K562 (cell line): ENCODE measurements around the gene CNOT11. TPM values are rescaled to one million over a fixed set of nuclear protein-coding genes. Genes with fewer than 3 reads are reported as not detected.

ENCODE experiments used
- BHLHE40 ChIP-seq: IDR thresholded peaks from 2 replicates; pipeline ENCODE4 v1.6.1; 2011; ENCODE audit warnings: low read length, improper control_type of control experiment
- CEBPB ChIP-seq: fragments of 450-650 bp; IDR thresholded peaks from 2 replicates; pipeline ENCODE4 v1.6.1; 2016; ENCODE audit warnings: missing genetic modification characterization, missing compliant biosample characterization
- CSDE1 ChIP-seq, 2 experiments: fragments of 450-650 bp; IDR thresholded peaks; 2 replicates each; pipeline ENCODE4 v1.6.1; 2016; ENCODE audit warnings: mild to moderate bottlenecking in 1 of 2
- DDX20 ChIP-seq: fragments of 450-650 bp; IDR thresholded peaks from 2 replicates; pipeline ENCODE4 v1.6.1; 2016; ENCODE audit warnings: missing genetic modification characterization, low read depth, mild to moderate bottlenecking, missing compliant biosample characterization, moderate library complexity
- ELF1 ChIP-seq: fragments of 200-800 bp; sonication (Bioruptor generic); IDR thresholded peaks from 2 replicates; pipeline ENCODE4 v1.6.1; 2016; ENCODE audit warnings: missing genetic modification characterization, missing compliant biosample characterization
- FOXA1 ChIP-seq: fragments of 450-650 bp; IDR thresholded peaks from 2 replicates; pipeline ENCODE4 v1.6.1; 2016; ENCODE audit warnings: mild to moderate bottlenecking, borderline replicate concordance
- KDM5B ChIP-seq: fragments of 200-600 bp; sonication (generic); IDR thresholded peaks from 2 replicates; pipeline ENCODE4 v1.6.1; 2012; ENCODE audit warnings: low read depth, mild to moderate bottlenecking, moderate library complexity, low read length, control low read depth, inconsistent platforms; ENCODE audit not compliant: insufficient replicate concordance
- PCBP1 ChIP-seq: fragments of 200-400 bp; formaldehyde crosslinking; IDR thresholded peaks from 2 replicates; pipeline ENCODE4 v1.6.1; 2018; ENCODE audit warnings: mild to moderate bottlenecking, low read depth, low read length; ENCODE audit not compliant: poor library complexity, severe bottlenecking
- PHB2 ChIP-seq: fragments of 450-650 bp; IDR thresholded peaks from 2 replicates; pipeline ENCODE4 v1.6.1; 2017; ENCODE audit warnings: low read depth
- RFX1 ChIP-seq: fragments of 450-650 bp; IDR thresholded peaks from 2 replicates; pipeline ENCODE4 v1.6.1; 2016; ENCODE audit warnings: mild to moderate bottlenecking, moderate library complexity
- SIN3A ChIP-seq, 2 experiments: fragments of 150-350 bp in 1 of 2; IDR thresholded peaks; 2 replicates each; pipeline ENCODE4 v1.6.1; 2011 to 2016; ENCODE audit warnings: borderline replicate concordance in 2 of 2, low read depth in 2 of 2, low read length in 2 of 2, mild to moderate bottlenecking in 2 of 2, moderate library complexity in 2 of 2; ENCODE audit not compliant: control insufficient read depth in 1 of 2
- SMAD3 ChIP-seq: fragments of 450-650 bp; formaldehyde crosslinking; conservative IDR thresholded peaks from 2 replicates; pipeline ENCODE4 v1.4.0; 2020; ENCODE audit warnings: mild to moderate bottlenecking
- SREBF2 ChIP-seq: sonication (generic); formaldehyde crosslinking; IDR thresholded peaks from 2 replicates; pipeline ENCODE4 v1.4.0; 2020; ENCODE audit warnings: mild to moderate bottlenecking, missing genetic modification reagents
- TARDBP ChIP-seq: fragments of 450-650 bp; IDR thresholded peaks from 2 replicates; pipeline ENCODE4 v1.6.1; 2016
- U2AF2 ChIP-seq: fragments of 200-400 bp; formaldehyde crosslinking; optimal IDR thresholded peaks from 2 replicates; pipeline ENCODE3; 2017; ENCODE audit warnings: low read depth, mild to moderate bottlenecking, low read length
- ZNF311 ChIP-seq: fragments of 250-450 bp; sonication (Bioruptor Pico); IDR thresholded peaks from 2 replicates; pipeline ENCODE4 v1.4.0; 2020; ENCODE audit warnings: mild to moderate bottlenecking, moderate library complexity
- ZNF41 ChIP-seq: fragments of 250-450 bp; sonication (Bioruptor Pico); conservative IDR thresholded peaks from 2 replicates; pipeline ENCODE4 v1.4.0; 2020; ENCODE audit warnings: mild to moderate bottlenecking
- ZNF668 ChIP-seq: fragments of 250-450 bp; sonication (Bioruptor Pico); IDR thresholded peaks from 2 replicates; pipeline ENCODE4 v1.8.0; 2022; ENCODE audit warnings: mild to moderate bottlenecking, inconsistent platforms
- ZNF77 ChIP-seq: fragments of 250-450 bp; sonication (Bioruptor Pico); IDR thresholded peaks from 2 replicates; pipeline ENCODE4 v1.5.0; 2020
- polyA plus RNA-seq, 8 experiments: library from polyadenylated mRNA; depleted of rRNA in 4 of 8; stranded (reverse) in 5 of 8; unstranded in 3 of 8; fragments of >200 nt; fragmentation: Nextera tagmentation in 2 of 8; fragmentation: Illumina TruSeq in 1 of 8; extraction: Ambion mirVana in 2 of 8; extraction: Trizol in 1 of 8; gene quantifications; 2 replicates each; pipeline versions ENCODE4 v1.2.1 to v1.2.3, GENCODE V29; 2011 to 2014; ENCODE audit warnings: inconsistent platforms in 1 of 8, missing spikeins in 1 of 8
- total RNA-seq, 7 experiments: library from RNA; depleted of rRNA in 6 of 7; stranded (reverse); fragments of >200 nt in 6 of 7; fragmentation: Illumina TruSeq in 2 of 7; extraction: Trizol in 2 of 7; gene quantifications; 2 replicates each; pipeline versions ENCODE4 v1.2.1 to v1.2.3, GENCODE V29; 2011 to 2021; ENCODE audit warnings: low replicate concordance in 1 of 7
- TF ChIP-seq, protein P1 (sequence below), 2 experiments: fragments of 250-450 bp in 1 of 2; fragments of 450-650 bp in 1 of 2; sonication (Bioruptor Pico) in 1 of 2; IDR thresholded peaks; 2 replicates each; pipeline versions ENCODE4 v1.6.1 to v1.8.0; 2016 to 2021; ENCODE audit warnings: mild to moderate bottlenecking in 2 of 2, moderate library complexity in 2 of 2, missing compliant biosample characterization in 1 of 2, missing genetic modification characterization in 1 of 2
- TF ChIP-seq, protein P2 (sequence below): fragments of 450-650 bp; IDR thresholded peaks from 2 replicates; pipeline ENCODE4 v1.6.1; 2016; ENCODE audit warnings: low read depth, mild to moderate bottlenecking, moderate library complexity
- TF ChIP-seq, protein P3 (sequence below): sonication (generic); formaldehyde crosslinking; IDR thresholded peaks from 2 replicates; pipeline ENCODE4 v1.8.0; 2022; ENCODE audit warnings: mild to moderate bottlenecking, missing genetic modification reagents
- TF ChIP-seq, protein P4 (sequence below): IDR thresholded peaks from 2 replicates; pipeline ENCODE4 v1.6.1; 2016; ENCODE audit warnings: missing genetic modification characterization, missing compliant biosample characterization
- TF ChIP-seq, protein P5 (sequence below): fragments of 450-650 bp; IDR thresholded peaks from 2 replicates; pipeline ENCODE4 v1.6.1; 2014; ENCODE audit warnings: low read depth, mild to moderate bottlenecking, moderate library complexity, borderline replicate concordance

Gene CNOT11
- total and polyA plus RNA-seq, 9 of the 15 experiments (the other 6 are each of a cell fraction or from before 2014, with no cell fraction given), result 12.7 to 163 (median 64.2) TPM

DNA sequence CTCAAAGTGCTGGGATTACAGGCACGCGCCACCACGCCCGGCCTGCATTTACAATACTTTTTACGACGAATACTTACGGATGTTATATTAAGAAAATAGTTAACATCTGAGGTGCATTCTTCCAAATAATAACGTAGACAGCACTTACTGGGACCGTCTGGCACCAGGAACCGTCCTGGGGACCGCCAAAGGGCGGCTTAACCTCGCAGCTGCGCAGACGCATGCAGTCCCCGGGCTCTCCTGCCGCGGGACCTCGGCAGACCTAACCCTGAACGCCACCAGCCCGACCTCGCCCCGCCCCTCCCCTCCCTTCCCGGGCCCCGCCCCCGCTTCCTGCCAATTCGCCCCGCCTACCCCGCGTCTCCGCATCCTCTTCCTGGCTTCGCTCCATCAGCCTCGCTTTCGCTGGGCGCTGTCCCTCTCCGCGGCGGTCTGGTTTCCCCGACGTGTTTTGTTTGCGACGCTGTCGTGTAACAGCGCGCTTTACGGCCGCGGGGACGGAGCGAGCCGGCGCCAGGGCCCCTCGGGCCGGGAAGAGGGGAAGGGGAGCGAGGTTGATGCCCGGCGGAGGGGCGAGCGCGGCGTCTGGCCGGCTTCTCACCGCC is at the start of gene CNOT11 (continued):
- TF ChIP-seq SMAD3 (CRISPR knock-in tag) (no peak), ZNF41 (CRISPR knock-in tag) (no peak), CSDE1 (IDR thresholded peaks at IDR 0.05) (no peak), FOXA1 (no peak), CEBPB (tag) (no peak), SREBF2 (CRISPR knock-in tag) (no peak), SIN3A (IDR thresholded peaks at IDR 0.05; ENCODE audit: borderline replicate concordance in 2 of 2, control insufficient read depth in 1 of 2, low read depth in 2 of 2, low read length in 2 of 2) (peak in 1 of 2 experiments; percentile 5; a peak in 1 of 4 replicates), PHB2 (no peak), ZNF77 (CRISPR knock-in tag) (no peak), ZNF311 (CRISPR knock-in tag) (no peak), KDM5B (peak; percentile 95), ZNF668 (CRISPR knock-in tag) (no peak), BHLHE40 (no peak), U2AF2 (no peak), RFX1 (no peak), DDX20 (tag) (no peak), TARDBP (no peak), PCBP1 (no peak), ELF1 (tag) (no peak)
- TF ChIP-seq, protein P1, sequence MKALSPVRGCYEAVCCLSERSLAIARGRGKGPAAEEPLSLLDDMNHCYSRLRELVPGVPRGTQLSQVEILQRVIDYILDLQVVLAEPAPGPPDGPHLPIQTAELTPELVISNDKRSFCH (CRISPR knock-in tag; IDR thresholded peaks at IDR 0.05), result no peak
- TF ChIP-seq, protein P1 (tag; IDR thresholded peaks at IDR 0.05), result no peak
- TF ChIP-seq, protein P2, sequence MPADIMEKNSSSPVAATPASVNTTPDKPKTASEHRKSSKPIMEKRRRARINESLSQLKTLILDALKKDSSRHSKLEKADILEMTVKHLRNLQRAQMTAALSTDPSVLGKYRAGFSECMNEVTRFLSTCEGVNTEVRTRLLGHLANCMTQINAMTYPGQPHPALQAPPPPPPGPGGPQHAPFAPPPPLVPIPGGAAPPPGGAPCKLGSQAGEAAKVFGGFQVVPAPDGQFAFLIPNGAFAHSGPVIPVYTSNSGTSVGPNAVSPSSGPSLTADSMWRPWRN, result no peak
- TF ChIP-seq, protein P3, sequence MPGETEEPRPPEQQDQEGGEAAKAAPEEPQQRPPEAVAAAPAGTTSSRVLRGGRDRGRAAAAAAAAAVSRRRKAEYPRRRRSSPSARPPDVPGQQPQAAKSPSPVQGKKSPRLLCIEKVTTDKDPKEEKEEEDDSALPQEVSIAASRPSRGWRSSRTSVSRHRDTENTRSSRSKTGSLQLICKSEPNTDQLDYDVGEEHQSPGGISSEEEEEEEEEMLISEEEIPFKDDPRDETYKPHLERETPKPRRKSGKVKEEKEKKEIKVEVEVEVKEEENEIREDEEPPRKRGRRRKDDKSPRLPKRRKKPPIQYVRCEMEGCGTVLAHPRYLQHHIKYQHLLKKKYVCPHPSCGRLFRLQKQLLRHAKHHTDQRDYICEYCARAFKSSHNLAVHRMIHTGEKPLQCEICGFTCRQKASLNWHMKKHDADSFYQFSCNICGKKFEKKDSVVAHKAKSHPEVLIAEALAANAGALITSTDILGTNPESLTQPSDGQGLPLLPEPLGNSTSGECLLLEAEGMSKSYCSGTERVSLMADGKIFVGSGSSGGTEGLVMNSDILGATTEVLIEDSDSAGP, result no peak
- TF ChIP-seq, protein P4, sequence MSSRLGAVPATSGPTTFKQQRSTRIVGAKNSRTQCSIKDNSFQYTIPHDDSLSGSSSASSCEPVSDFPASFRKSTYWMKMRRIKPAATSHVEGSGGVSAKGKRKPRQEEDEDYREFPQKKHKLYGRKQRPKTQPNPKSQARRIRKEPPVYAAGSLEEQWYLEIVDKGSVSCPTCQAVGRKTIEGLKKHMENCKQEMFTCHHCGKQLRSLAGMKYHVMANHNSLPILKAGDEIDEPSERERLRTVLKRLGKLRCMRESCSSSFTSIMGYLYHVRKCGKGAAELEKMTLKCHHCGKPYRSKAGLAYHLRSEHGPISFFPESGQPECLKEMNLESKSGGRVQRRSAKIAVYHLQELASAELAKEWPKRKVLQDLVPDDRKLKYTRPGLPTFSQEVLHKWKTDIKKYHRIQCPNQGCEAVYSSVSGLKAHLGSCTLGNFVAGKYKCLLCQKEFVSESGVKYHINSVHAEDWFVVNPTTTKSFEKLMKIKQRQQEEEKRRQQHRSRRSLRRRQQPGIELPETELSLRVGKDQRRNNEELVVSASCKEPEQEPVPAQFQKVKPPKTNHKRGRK (tag), result no peak
- TF ChIP-seq, protein P5, sequence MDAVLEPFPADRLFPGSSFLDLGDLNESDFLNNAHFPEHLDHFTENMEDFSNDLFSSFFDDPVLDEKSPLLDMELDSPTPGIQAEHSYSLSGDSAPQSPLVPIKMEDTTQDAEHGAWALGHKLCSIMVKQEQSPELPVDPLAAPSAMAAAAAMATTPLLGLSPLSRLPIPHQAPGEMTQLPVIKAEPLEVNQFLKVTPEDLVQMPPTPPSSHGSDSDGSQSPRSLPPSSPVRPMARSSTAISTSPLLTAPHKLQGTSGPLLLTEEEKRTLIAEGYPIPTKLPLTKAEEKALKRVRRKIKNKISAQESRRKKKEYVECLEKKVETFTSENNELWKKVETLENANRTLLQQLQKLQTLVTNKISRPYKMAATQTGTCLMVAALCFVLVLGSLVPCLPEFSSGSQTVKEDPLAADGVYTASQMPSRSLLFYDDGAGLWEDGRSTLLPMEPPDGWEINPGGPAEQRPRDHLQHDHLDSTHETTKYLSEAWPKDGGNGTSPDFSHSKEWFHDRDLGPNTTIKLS, result no peak
